ENCODE data around the gene LGALS9. TPM values are rescaled to one million over a fixed set of nuclear protein-coding genes. Genes with fewer than 3 reads are reported as not detected.

The LGALS9 gene
- polyA plus RNA-seq, 3 donors: 149 to 581 (median 149) TPM

DNA sequence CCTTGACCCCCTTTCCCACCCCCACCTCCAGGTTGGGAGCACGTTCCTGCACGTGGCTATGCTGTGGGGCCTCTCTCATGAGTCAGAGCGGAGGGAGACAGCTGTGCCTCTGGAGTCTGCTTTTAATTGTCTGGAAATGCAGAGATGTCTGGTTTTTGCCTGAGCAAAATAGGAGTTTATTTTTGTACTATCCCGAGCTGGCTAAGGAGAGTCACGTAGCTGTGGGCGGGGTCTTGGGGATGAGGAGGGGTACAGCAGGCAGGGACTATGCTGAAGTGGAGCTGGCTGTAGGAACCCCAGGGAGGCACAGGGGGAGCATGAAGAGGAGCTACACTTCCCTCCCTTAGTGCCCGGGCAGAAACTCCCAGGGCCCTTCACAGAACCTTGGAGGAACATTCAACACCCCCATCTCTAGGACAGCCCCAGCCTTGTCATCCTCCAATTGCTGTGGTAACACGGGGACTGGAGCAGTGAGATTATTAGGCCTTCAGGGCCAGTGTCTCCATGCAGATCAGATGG lies 44.7 kb upstream of the LGALS9 start:
- 100% methylated on average over 3 of the region's 8 CpGs for WGBS (ENCODE audit: insufficient coverage)
- H3K27me3 Mint-ChIP-seq (ENCODE audit: low read depth in 3 of 3): no peaks in the 10 kb centered on the region

DNA sequence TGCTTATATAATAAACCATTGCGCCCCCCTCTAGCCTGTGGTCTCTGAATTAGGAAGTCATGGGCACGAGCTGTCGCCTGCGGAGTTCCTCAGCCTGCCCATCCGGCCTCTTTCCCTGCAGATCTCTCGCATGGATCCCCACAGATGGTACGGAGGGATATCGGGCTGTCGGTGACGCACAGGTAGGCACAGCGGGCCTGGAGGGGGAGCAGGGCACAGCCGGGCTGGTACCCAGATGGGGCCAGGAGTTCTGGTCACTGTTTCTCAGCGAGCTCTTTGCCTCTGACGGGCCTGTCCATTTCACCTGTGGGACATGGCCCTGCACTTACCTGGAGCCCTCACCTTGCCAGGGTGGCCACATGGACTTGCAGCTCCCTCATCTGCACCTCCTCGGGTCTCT lies 42.6 kb upstream of the LGALS9 start:
- H3K27me3 Mint-ChIP-seq (ENCODE audit: low read depth in 3 of 3): no peaks in the 10 kb centered on the region
- 94% methylated on average over 15 of the region's 15 CpGs for WGBS (ENCODE audit: insufficient coverage)
- intact Hi-C loops (cut with micrococcal nuclease): no loop called here
- no peaks in the 10 kb centered on the region for H3K79me2 ChIP-seq (ENCODE audit: insufficient read depth, low read length)
- H3K27ac Mint-ChIP-seq: no peak overlapping the region
- peaks cover 25% of the 10 kb centered on the region for H4K20me1 ChIP-seq (ENCODE audit: insufficient read depth, low read length)
- no peaks in the 10 kb centered on the region for H3K4me1 ChIP-seq (ENCODE audit: control insufficient read depth in 1 of 2, insufficient read depth in 2 of 2, low read length in 2 of 2)
- H3K9me3 ChIP-seq (replicated peaks in 1 of 2; ENCODE audit: control insufficient read depth in 1 of 2, insufficient read depth in 1 of 2, low read length in 2 of 2): no peaks in the 10 kb centered on the region
- H3K9ac ChIP-seq (ENCODE audit: insufficient read depth, low read length, poor library complexity, severe bottlenecking): no peak overlapping the region
- H3K9me3 Mint-ChIP-seq: no peaks in the 10 kb centered on the region
- no peak overlapping the region for H2AFZ ChIP-seq (ENCODE audit: insufficient read depth, low read depth, low read length, poor library complexity, severe bottlenecking)
- H3K4me3 ChIP-seq (replicated peaks in 1 of 3; ENCODE audit: low read depth in 2 of 3, low read length in 3 of 3): no peak overlapping the region
- H3K27me3 ChIP-seq (ENCODE audit: control insufficient read depth in 2 of 2, insufficient read depth in 2 of 2, low read length in 2 of 2): no peaks in the 10 kb centered on the region
- no peak overlapping the region for H3K4me3 Mint-ChIP-seq
- H3K36me3 Mint-ChIP-seq: peaks cover 91 to 96% of the 10 kb centered on the region in 2 donors
- H3K4me1 Mint-ChIP-seq: no peaks in the 10 kb centered on the region
- no peak overlapping the region for H3K27ac ChIP-seq (ENCODE audit: low read depth in 1 of 2, low read length in 2 of 2)
- TF ChIP-seq, protein P1, sequence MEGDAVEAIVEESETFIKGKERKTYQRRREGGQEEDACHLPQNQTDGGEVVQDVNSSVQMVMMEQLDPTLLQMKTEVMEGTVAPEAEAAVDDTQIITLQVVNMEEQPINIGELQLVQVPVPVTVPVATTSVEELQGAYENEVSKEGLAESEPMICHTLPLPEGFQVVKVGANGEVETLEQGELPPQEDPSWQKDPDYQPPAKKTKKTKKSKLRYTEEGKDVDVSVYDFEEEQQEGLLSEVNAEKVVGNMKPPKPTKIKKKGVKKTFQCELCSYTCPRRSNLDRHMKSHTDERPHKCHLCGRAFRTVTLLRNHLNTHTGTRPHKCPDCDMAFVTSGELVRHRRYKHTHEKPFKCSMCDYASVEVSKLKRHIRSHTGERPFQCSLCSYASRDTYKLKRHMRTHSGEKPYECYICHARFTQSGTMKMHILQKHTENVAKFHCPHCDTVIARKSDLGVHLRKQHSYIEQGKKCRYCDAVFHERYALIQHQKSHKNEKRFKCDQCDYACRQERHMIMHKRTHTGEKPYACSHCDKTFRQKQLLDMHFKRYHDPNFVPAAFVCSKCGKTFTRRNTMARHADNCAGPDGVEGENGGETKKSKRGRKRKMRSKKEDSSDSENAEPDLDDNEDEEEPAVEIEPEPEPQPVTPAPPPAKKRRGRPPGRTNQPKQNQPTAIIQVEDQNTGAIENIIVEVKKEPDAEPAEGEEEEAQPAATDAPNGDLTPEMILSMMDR (IDR thresholded peaks at IDR 0.05): no peak
- DNase-seq: no peak
- peaks cover 66 to 100% of the 10 kb centered on the region in 2 donors for H3K36me3 ChIP-seq (replicated peaks in 1 of 2; ENCODE audit: control insufficient read depth in 1 of 2, insufficient read depth in 2 of 2, low read length in 2 of 2)
- no peak overlapping the region for H3K4me2 ChIP-seq (replicated peaks; ENCODE audit: extremely low read depth, low read length, poor library complexity, severe bottlenecking)

More for the DNA sequence above, 44.7 kb upstream of the LGALS9 start:
- Histone ChIP-seq H3K9ac (ENCODE audit: insufficient read depth, low read length, poor library complexity, severe bottlenecking) (no peak overlapping the region), H3K4me1 (ENCODE audit: control insufficient read depth in 1 of 2, insufficient read depth in 2 of 2, low read length in 2 of 2) (peaks cover 7 to 10% of the 10 kb centered on the region in 2 donors), H3K4me2 (replicated peaks; ENCODE audit: extremely low read depth, low read length, poor library complexity, severe bottlenecking) (no peak overlapping the region), H3K27me3 (ENCODE audit: control insufficient read depth in 2 of 2, insufficient read depth in 2 of 2, low read length in 2 of 2) (no peaks in the 10 kb centered on the region), H3K27ac (ENCODE audit: low read depth in 1 of 2, low read length in 2 of 2) (no peak overlapping the region), H3K9me3 (replicated peaks in 1 of 2; ENCODE audit: control insufficient read depth in 1 of 2, insufficient read depth in 1 of 2, low read length in 2 of 2) (no peaks in the 10 kb centered on the region), H3K4me3 (replicated peaks in 1 of 3; ENCODE audit: low read depth in 2 of 3, low read length in 3 of 3) (no peak overlapping the region), H4K20me1 (ENCODE audit: insufficient read depth, low read length) (peaks cover 45% of the 10 kb centered on the region), H3K79me2 (ENCODE audit: insufficient read depth, low read length) (no peaks in the 10 kb centered on the region), H3K36me3 (replicated peaks in 1 of 2; ENCODE audit: control insufficient read depth in 1 of 2, insufficient read depth in 2 of 2, low read length in 2 of 2) (peaks cover 59 to 91% of the 10 kb centered on the region in 2 donors), H2AFZ (ENCODE audit: insufficient read depth, low read depth, low read length, poor library complexity, severe bottlenecking) (no peak overlapping the region)
- Mint-ChIP-seq H3K9me3 (no peaks in the 10 kb centered on the region), H3K4me3 (no peak overlapping the region), H3K27ac (no peak overlapping the region), H3K36me3 (peaks cover 82 to 93% of the 10 kb centered on the region in 2 donors), H3K4me1 (peaks cover 9% of the 10 kb centered on the region)
- intact Hi-C loops (cut with micrococcal nuclease): no loop called here
- TF ChIP-seq, protein P1 (IDR thresholded peaks at IDR 0.05): no peak
- DNase-seq: no peak

Measured in CD14-positive monocyte (primary cell).